Measurements from ENCODE around the gene BMF.

BMF gene

DNA sequence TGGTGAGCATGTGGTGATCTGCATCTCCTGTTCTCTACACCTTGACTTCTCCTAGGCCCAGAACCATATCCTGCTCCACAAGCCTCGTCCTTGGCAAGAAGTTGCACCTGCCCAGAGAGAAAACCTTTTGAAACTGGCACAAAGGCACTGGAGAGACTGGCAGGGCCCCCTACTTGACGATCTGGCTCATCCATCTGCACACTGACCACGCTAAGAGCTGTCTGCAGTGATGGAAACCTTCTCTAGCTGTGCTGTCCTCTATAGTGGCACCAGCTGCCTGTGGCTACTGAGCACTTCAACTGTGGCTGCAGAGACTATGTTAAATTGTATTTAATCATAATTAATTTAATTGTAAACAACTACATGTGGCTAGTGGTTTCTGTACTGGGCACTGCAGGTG, 43.5 kb downstream of the BMF start:
- DNase-seq (ENCODE audit: low read depth in 3 of 3): no peak

DNA sequence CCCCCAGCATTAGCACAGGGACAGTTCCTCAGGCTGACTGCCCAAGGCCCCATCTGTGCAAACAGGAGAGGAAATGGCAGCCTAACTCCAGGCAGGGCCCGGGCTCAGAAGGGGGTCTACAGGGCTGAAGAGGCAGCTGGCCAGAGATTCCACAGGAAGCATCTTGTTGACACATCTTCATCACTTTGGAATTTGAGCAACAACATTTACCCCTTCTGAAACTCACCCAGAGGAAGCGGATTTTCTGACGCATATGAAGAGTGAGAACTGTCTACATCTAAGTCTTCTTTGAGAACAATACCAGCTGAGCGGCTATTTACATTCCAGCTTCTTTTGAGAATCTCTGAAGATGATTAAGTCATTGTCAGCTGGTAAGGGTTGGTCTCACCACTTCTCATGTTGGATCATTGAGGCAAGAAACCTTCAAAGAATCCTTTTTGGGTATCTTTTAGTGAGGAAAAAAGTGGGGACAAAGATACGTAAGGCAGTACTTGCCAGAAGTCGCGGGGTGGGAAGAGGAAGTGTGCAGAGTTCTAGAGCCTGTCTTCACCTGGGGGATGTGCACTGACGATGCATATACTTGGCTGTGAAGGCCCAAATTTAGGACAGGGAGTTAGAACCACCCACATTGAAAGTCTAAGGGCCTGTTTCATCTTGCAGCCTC, 44.3 kb downstream of the BMF start:
- DNase-seq (ENCODE audit: low read depth in 3 of 3): no peak

DNA sequence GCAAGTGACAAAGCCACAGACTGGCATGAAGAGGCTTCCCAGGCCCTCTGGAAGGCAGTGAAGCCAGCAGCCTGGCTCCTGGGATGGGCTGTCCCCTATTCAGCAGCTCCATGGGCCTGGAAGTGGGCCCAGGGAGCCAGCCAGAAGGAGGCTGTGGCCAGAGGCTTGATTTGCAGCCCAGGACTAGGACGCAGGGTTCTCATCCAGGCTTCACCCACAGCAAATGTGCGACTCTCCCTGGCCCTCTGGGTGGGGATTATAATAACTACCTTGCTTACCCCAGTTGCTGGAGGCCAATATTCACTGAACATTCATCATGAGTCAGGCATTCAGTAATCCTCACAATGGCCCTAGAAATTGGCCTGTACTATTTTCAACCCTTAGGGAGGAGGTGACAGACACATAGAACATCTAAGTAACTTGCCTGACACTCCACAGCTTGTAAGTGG, 45.1 kb downstream of the BMF start:
- no peak for DNase-seq (ENCODE audit: low read depth in 3 of 3)

DNA sequence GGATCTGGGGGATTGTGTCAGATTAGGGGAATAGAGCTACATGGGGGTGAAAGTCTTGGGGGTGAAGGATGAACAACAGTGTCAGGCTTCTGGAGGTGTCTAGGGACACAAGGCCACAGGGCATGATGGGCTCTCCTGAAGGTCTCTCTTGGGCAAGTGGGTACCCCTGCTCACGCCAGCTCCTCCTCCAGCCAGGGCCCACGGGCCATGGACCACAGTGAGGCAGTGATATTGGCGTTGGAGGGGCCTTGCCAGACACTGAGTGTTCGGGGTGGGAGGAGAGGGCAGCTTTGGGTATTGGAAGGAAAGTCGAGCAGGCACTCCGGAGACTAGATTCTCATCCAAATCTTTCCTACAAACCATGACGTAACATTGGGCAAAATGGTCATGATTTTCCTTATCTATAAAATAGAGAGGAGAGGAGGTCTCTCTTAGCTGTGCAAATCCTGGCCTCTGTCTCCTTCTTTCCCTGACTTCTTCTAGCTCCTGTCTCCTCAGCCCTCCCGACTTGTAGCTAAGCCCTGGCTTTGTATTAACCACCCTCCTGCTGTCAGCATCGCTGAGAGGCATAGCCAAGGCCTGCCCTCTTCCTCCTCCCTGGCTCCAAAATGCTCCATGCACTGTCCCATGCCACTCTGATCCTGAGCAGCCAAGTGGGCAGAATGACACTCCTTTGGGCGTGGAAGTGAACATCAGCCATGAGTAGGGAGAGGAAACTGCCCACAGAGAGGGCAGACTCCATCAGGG, 45.7 kb downstream of the BMF start:
- no peak for DNase-seq (ENCODE audit: low read depth in 3 of 3)

DNA sequence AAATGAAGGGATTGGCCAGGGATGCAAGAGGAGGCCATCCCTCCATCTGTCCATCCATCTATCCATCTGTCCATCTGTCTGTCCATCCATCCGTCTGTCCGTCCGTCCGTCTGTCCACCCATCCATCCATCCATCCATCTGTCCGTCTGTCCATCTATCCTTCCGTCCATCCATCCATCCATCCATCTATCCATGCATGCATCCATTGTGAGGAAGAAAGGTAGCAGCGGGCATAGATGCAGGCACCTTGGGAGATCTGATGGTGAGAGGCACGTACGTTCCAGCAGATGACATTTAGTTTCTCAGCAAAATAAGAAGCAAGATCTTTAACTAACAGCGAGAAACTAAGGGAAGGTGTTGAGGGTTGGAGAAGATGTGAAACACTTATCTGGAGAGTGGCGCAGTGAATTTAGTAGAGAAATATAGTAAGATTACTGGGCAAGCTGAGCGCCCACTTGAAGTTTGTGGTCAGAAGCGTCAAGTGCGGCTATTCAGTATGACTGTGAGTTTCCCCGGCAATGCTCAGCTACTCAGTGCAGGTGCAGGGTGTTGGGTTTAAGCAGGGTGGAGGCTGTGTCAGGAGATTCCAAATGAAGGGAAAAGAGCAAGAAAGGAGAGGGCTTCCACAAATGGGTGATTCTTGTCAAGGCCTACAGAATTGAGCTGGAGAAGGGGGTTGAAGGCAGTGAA, 47.3 kb downstream of the BMF start:
- no peak for DNase-seq (ENCODE audit: low read depth in 3 of 3)

DNA sequence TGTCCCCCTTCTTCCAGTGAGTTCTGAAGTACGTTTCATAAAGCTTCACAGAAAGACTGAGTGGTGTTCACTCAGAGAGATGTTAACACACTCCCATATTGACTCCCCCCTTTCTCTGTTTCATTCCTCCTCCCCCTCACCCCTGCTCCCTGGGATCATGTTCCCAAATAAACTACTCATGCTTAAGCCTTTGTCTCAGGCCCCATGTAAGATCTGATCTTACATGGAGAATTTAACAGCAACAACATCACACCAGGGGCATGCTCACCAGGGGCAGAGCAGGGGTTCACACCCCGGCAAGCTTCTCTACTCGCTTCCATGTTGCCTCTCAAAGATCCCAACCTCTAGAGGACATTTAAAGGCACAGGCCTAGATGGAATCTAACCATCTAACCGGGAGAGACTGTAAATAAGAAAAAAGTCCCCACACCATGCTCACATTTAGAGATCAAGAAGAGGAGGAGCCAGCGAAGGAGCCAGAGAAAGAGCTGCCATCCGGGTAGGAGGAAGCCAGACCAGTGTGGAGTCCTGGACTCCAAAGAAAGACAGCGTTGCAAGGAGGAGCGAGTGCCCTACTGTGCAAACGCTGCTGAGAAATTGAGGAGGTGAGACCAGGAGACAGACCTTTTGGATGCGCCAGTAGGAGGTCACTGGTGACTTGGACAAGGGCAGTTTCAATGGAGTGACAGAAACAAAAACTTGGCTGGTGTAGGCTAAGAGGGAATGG, 48.3 kb downstream of the BMF start:
- DNase-seq (ENCODE audit: low read depth in 3 of 3): no peak

DNA sequence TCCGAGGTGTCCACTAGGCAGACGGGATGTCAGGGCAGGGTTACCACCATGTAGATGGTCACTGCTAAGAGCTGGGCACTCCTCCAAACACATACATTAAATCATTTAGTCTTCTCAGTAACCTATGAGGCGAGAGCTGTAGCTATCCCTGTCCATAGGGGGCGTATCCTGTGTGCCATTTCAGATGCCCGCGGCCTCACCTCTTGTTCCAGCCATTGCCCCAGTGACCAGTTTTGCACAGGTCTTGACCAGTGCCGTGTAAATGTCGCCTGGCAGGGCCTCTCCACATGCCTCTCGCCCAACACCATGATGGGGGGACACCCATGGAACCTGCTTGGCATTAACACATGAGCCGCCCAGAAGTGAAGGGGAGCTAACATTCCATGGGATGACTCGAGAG, 48.9 kb downstream of the BMF start:
- no peak for DNase-seq (ENCODE audit: low read depth in 3 of 3)

DNA sequence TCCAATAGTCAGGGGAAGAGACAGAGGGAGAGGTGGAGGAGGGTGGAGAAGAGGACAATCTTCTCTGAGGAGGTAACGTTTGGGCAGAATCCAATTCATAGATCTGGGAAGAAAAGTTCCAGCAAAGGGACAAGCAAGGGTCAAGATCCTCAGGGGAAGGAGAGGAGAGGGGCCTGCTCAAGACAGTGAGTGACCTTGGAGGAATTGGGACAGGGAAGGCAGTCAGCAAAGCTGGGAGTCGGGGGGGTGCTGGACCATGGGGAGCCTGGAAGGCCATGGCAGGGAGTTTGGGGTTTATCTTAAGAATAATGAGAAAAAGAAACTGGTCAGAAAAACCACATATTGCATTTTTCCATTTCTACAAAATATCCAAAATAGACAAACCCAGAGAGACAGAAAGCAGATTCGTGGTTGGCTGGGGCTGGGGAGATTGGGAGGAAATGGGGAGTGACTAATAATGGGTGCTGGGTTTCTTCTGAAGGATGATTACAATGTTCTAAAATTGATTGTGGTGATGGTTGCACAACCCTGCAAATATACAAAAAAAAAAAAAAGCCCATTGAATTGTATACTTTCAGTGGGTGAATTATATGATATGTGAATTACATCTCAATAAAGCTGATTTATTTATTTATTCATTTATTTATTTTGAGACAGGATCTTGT, 50.1 kb downstream of the BMF start:
- no peak for DNase-seq (ENCODE audit: low read depth in 3 of 3)

DNA sequence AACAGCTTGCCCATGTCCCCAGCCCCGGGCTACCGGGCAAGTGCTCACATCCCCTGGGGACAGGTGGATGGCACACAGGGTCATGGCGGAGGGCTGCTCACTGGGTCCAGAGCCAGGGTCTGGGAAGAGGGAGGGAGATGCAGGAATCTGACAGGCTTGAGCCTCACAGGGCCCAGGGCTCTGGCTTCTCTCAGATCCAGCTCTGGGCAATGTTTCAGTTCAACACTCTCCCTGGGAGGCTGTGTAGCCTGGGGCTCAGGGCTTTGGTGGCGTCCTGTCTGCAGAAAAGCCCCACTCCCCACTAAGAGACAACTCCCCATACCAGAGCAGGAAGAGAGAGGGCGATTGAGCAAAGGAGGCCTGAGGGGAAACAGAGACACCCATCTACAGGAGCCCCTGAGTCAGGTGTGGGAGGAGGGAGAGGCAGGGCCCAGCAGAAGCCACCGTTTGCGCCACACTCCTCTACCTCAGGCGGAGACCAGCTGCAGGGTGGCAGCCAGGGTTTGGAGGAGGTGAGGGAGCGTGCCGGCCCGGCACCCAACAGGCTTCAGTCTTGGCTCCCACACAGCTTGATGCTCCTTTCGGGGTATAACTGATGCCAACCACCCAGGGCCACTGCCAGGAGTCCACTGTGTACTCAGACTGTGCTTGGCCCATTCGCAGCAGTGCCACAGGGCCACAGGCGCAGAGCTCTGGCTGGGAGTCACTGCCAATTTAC, 52.9 kb downstream of the BMF start:
- DNase-seq (ENCODE audit: low read depth in 3 of 3): no peak

DNA sequence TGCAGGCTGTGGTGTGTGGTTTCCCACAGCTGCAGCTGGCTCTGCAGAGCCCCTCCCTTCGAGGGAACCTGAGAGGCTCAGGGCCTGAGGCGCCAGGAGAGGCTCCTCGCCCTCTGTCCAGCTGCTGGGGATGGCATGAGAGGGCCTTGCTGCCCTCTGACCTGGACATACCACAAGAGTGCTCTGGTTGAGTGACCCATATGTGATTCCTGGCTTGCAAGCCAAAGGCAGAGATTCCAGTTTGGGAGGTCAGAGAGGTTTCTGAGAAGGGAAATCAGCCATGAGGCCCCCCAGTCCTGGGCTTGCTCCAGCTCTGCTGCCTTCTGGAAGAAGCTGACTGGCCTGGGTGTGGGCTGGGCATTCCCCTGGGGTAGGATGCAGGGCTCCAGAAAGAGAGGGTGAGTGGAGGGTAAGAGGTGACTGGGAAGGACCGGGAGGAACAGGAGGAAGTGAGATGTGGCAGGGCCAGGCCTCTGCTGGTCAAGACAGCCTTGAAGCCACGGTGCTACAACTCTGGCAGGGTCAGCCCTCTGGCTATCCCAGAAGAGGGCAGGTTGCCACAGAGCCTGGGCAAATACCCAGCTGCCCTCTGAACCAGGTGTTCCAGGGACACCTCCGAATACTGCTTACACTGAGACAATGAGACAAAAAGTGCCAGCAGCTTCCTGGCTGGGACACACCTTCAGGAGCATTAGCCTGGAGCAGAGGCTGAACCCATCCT, 53.7 kb downstream of the BMF start:
- DNase-seq (ENCODE audit: low read depth in 3 of 3): no peak

DNA sequence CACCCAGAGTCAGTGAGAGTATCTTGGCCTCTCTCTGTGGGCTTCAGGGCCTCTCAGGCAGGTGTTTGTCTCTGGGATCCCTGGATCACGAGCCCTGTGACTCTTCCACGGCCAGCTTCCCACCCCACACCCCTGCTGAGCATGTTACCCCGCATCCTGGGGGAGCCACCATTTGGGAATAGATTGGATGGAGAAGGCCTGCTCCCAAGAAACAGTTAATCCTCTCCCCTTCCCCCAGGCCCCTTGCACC, 54.1 kb downstream of the BMF start:
- DNase-seq (ENCODE audit: low read depth in 3 of 3): no peak

DNA sequence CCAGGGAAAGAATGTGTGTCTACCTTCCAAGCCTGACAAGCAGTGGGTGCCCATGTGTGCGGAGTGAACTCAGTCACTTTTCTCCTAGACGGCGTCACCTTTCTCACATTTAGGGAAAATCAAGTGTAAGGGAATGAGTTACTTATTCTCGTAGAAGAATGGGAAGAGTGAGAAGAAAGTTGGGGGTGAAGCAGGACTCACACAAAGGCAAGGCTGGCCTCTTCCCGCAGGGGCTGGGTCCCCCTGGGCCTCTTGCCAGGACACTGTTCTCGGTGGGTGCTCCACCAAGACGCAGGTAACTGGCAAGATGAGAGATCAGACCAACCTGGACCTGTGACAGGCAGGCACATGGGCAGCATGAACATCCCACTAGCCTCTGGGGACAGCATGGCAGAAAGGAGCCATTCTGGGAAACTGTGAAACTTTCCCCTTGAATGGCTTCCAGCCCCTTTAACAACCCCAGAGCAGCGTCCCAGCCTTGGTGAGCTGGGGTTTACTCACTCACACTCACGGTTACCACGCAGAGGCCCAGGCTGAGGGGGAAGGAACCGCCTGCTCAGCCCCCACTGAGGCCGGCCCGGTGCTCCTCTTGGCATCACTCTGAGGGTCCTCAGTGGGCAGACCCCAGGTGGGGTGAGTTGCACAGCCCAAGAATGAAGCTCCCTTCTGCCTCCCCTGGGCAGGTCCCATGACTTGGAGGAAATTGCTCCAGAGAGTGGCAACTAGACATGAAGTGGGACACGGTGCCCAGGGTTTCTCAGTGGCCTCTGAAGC, 54.7 kb downstream of the BMF start:
- DNase-seq (ENCODE audit: low read depth in 3 of 3): no peak

DNA sequence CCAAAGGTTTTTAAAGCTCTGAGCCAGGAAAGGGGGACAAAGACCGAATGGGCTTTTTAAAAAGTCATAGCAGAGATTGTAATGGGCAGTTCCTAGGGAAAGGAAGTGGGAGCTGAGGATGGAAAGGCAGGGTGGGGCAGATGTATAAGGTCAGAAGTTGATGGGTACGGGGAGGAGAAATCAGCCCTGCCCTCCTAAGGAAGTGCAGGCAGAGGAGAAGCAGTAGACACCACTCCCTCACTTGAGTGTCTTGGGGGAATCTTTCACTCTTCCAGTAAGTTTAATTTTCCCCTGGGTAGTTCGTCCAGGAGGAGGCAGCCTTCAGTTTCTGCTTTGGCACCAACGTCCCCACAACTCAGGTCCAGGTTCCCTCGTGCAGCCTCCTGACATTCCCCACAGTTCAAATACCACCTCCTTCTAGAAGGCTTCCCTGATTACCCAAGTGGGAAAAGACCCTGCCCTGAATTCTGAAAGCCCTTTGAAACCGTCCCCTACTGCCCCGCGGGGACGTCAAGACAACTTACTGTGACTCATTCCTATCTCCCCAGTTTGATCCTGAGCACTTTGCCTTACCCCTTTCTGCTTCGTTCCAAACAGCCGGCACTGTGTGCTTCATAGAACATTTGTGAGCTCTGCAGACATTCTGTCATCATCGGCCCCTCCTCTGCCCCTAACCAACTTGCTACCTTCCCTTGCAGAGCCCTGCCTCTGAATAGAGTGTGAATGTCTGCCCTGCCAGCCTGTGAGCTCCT, 55.4 kb downstream of the BMF start:
- DNase-seq (ENCODE audit: low read depth in 3 of 3): no peak

DNA sequence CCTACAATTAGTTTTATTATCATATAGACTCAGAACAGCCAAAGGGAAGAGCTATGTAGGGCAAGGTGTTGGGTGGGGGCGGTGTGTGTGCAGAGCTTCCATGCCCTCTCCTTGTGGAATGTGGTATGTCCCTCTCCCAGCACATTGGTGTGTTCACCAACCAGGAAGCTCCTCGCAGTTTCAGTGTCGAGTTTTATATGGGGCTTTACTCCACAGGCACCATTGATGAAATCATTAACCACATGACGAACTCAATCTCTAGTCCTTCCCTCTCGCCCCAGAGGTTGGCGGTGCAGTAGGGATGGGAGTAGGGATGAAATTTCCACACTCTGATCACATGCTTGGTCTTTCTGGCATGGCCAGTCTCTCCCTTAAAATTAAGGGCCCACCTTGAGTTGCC, 56.1 kb downstream of the BMF start:
- DNase-seq (ENCODE audit: low read depth in 3 of 3): no peak

DNA sequence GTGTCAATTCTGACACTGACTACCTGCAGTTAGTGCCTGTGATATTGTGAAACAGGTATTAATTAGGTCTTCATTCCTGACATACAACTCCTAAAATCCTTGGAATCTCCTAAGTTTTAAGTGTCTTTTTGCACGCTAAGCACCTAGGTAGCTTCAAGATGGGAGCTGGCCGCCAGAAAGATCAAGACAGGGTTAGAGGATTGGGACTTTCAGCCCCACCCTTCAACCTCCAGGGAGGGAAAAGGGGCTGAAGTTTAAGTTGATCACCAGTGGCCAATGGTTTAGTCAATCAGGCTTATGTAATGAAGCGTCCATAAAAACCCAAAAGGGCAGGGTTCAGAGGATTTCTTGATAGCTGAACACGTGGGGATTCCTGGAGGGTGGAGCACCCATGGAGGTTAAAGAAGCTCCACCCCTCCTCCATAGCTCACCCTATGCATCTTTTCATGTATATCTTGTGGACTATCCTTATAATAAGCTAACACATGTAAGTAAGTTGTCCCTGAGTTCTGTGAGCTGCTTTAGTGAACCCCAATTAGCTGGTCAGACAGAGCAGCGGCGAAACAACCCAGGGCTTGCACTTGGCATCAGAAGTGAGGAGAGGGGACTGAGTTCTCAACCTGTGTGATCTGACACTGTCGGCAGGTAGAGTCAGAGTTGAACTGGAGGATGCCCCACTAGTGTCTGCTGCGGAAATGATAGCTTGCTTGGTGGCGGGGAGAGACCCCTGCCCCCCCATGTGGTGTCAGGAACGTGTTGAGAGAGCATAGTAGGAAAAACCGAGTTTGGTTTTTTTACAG, 56.9 kb downstream of the BMF start:
- DNase-seq (ENCODE audit: low read depth in 3 of 3): no peak

DNA sequence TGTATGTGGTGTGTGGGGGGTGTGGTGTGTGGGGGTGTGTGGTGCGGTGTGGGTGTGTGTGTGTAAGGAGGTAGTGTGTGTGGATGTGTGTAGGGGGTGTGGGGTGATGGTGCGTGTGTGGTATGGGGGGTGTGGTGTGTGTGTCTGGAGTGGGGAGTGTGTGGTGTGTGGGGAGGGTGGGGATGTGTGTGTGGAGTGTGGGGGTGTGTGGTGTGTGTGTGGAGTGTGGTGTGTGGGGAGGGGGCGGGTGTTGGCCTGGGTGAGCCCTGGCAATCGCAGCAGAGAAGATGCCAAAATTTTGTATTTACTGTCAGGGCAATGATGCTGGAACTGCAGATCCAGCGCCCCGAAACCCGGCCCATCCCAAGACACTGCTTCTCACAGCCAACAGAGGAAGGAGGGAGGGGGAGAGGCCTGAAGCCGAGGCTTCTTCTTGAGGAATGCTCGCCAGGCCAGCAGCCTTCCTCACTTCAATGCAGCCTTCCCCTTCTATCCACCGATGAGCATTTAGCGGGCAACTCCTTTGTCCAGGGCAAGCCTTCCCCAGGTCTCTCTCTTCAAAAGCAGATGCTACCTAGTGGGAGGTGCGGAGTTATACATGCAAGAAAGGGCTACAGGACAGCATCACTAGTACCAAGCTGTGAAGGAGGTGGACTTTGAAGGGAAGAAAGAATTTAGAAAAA, 57.8 kb downstream of the BMF start:
- no peak for DNase-seq (ENCODE audit: low read depth in 3 of 3)

DNA sequence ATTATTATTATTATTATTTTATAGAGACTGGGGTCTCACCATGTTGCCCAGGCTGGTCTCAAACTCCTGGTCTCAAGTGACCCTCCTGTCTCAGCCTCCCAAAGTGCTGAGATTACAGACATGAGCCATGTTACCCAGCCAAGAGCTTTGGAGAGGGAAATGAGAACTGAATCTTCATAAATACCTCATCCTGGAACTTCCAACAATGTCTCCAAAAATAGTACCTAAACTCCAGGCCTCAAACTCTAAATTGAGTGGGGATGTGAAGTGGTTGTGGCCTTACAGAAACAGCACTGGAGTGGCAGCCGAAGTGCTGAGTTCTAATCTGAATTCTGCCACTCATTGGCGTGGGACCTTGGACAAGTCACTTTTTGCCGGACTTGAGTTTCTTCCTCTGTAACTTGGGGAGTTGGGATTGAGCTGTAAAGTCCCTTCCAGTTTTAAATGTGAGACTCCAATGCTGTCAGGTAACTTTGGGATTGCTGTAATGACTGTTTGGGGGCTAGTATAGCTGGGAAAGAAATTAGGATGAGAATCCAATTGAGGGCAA, 59.7 kb downstream of the BMF start:
- no peak for DNase-seq (ENCODE audit: low read depth in 3 of 3)
